K562 treated with DMSO at 1 percent for 4 hours (cell line): ENCODE results near the gene TNFAIP8L3. TPM values are rescaled to one million over a fixed set of nuclear protein-coding genes. Genes with fewer than 3 reads are reported as not detected.

Source experiments
- total RNA-seq: library from RNA; unstranded; fragments of 300-600 nt; gene quantifications from 2 replicates; pipeline ENCODE4 v1.2.3, GENCODE V29; 2022; ENCODE audit not compliant: insufficient read depth

The TNFAIP8L3 gene
- not detected in 2 replicates for total RNA-seq

GRCh38 chr15:51094606-51095569 lies at the start of gene TNFAIP8L3:
Gene TNFAIP8L3, minus strand, starts transcription at chr15:51094906. Its CDS starts 311 bp downstream, at chr15:51094595.

Other genes starting within 250 kb of the TNFAIP8L3 start
- gene AP4E1, start 186.2 kb downstream of the TNFAIP8L3 start, total RNA-seq: 3.3 and 4.4 TPM in 2 replicates
- gene CYP19A1, start 243.7 kb upstream of the TNFAIP8L3 start, total RNA-seq: 1.7 TPM in 1 of 2 replicates, not detected in the other
- gene GLDN, start 246.7 kb upstream of the TNFAIP8L3 start, total RNA-seq: 0.40 and 0.44 TPM in 2 replicates